Nephron (organoid): ENCODE data around the gene PHLDB3.
A peak's percentile ranks its signal among the peaks of the same experiment; 100 is the strongest.

Source experiments
- H3K27ac Mint-ChIP-seq, 3 experiments: 2 replicates each; pipeline ENCODE4 v1.8.0; 2020; ENCODE audit warnings: mixed read lengths in 3 of 3, mild to moderate bottlenecking in 2 of 3, moderate library complexity in 1 of 3
- H3K27me3 Mint-ChIP-seq: 2 replicates; pipeline ENCODE4 v1.8.0; 2021; ENCODE audit warnings: low read depth, mild to moderate bottlenecking, moderate library complexity, mixed read lengths
- H3K36me3 Mint-ChIP-seq: 2 replicates; pipeline ENCODE4 v1.8.0; 2020; ENCODE audit warnings: low read depth, mixed read lengths
- H3K4me1 Mint-ChIP-seq: 2 replicates; pipeline ENCODE4 v1.8.0; 2020; ENCODE audit warnings: mixed read lengths
- H3K4me3 Mint-ChIP-seq, 3 experiments: 2 replicates each; pipeline ENCODE4 v1.8.0; 2020; ENCODE audit warnings: mild to moderate bottlenecking in 3 of 3, mixed read lengths in 3 of 3, moderate library complexity in 2 of 3
- H3K9me3 Mint-ChIP-seq: 2 replicates; pipeline ENCODE4 v1.8.0; 2020; ENCODE audit warnings: mixed read lengths
- CTCF ChIP-seq, 3 experiments: fragments of 200-600 bp; sonication (generic); IDR thresholded peaks; one replicate each; pipeline ENCODE4 v1.5.0; 2021; ENCODE audit warnings: antibody characterized with exemption in 3 of 3; ENCODE audit not compliant: unreplicated experiment in 3 of 3

Gene PHLDB3

GRCh38 chr19:43460362-43461016 lies 44.1 kb downstream of the PHLDB3 start:
- no peaks in the 10 kb centered on the region for H3K4me1 Mint-ChIP-seq
- no peaks in the 10 kb centered on the region for H3K9me3 Mint-ChIP-seq
- H3K27ac Mint-ChIP-seq, result no peak overlapping the region
- H3K4me3 Mint-ChIP-seq, result peak overlapping the region; percentile 60 to 69 (median 65)
- H3K27me3 Mint-ChIP-seq, result peaks cover 20% of the 10 kb centered on the region
- no peak for TF ChIP-seq CTCF (IDR thresholded peaks at IDR 0.05; ENCODE audit: unreplicated experiment in 3 of 3)
- H3K36me3 Mint-ChIP-seq, result peaks cover 6% of the 10 kb centered on the region

GRCh38 chr19:43457809-43458208 lies 46.7 kb downstream of the PHLDB3 start:
- peaks cover 6% of the 10 kb centered on the region for H3K36me3 Mint-ChIP-seq
- H3K4me3 Mint-ChIP-seq, result no peak overlapping the region
- H3K27me3 Mint-ChIP-seq, result peaks cover 14% of the 10 kb centered on the region
- no peak overlapping the region for H3K27ac Mint-ChIP-seq
- H3K9me3 Mint-ChIP-seq, result no peaks in the 10 kb centered on the region
- no peak for TF ChIP-seq CTCF (IDR thresholded peaks at IDR 0.05; ENCODE audit: unreplicated experiment in 3 of 3)
- H3K4me1 Mint-ChIP-seq, result no peaks in the 10 kb centered on the region

GRCh38 chr19:43455321-43456113 lies 49.0 kb downstream of the PHLDB3 start:
- no peak overlapping the region for H3K4me3 Mint-ChIP-seq
- H3K4me1 Mint-ChIP-seq, result no peaks in the 10 kb centered on the region
- H3K9me3 Mint-ChIP-seq, result peaks cover 5% of the 10 kb centered on the region
- no peak overlapping the region for H3K27ac Mint-ChIP-seq
- TF ChIP-seq CTCF (IDR thresholded peaks at IDR 0.05; ENCODE audit: unreplicated experiment in 3 of 3), result no peak
- H3K27me3 Mint-ChIP-seq, result peaks cover 18% of the 10 kb centered on the region
- H3K36me3 Mint-ChIP-seq, result no peaks in the 10 kb centered on the region

GRCh38 chr19:43454031-43454430 lies 50.5 kb downstream of the PHLDB3 start:
- no peak for TF ChIP-seq CTCF (IDR thresholded peaks at IDR 0.05; ENCODE audit: unreplicated experiment in 3 of 3)
- Mint-ChIP-seq H3K9me3 (peaks cover 5% of the 10 kb centered on the region), H3K27me3 (peaks cover 17% of the 10 kb centered on the region), H3K36me3 (no peaks in the 10 kb centered on the region), H3K4me1 (no peaks in the 10 kb centered on the region), H3K27ac (no peak overlapping the region), H3K4me3 (no peak overlapping the region)

- TF ChIP-seq CTCF (IDR thresholded peaks at IDR 0.05; ENCODE audit: unreplicated experiment in 3 of 3), result no peak
- peaks cover 5% of the 10 kb centered on the region for H3K9me3 Mint-ChIP-seq
- no peaks in the 10 kb centered on the region for H3K4me1 Mint-ChIP-seq
- no peak overlapping the region for H3K4me3 Mint-ChIP-seq
- no peak overlapping the region for H3K27ac Mint-ChIP-seq
- H3K27me3 Mint-ChIP-seq, result peaks cover 17% of the 10 kb centered on the region
- H3K36me3 Mint-ChIP-seq, result no peaks in the 10 kb centered on the region
Measured at GRCh38 chr19:43452582-43452981, 52.0 kb downstream of the PHLDB3 start.
